SU-DHL-6 (cell line): ENCODE measurements around the gene COMMD9.

Experiments used
- H2AFZ ChIP-seq: fragments of 200-600 bp; sonication (generic); 2 replicates; pipeline ENCODE4 v1.6.1; 2014; ENCODE audit warnings: low read depth, mild to moderate bottlenecking, moderate library complexity, mixed read lengths, antibody characterized with exemption, low read length; ENCODE audit not compliant: severe bottlenecking
- H3F3A ChIP-seq: fragments of 200-600 bp; shearing (Covaris generic); 2 replicates; pipeline ENCODE4 v1.6.0; 2016; ENCODE audit warnings: antibody characterized with exemption, mild to moderate bottlenecking; ENCODE audit not compliant: insufficient read depth
- H3K27ac ChIP-seq: fragments of 200-600 bp; sonication (generic); 2 replicates; pipeline ENCODE4 v1.5.1; 2016; ENCODE audit warnings: low read depth, mild to moderate bottlenecking, low read length, moderate library complexity, mixed read lengths
- H3K27me3 ChIP-seq: fragments of 200-600 bp; sonication (generic), shearing (Covaris generic); 2 replicates; pipeline ENCODE4 v1.6.0; 2014; ENCODE audit warnings: mild to moderate bottlenecking, low read length
- H3K36me3 ChIP-seq: fragments of 200-600 bp; sonication (generic); 2 replicates; pipeline ENCODE4 v1.6.1; 2014; ENCODE audit warnings: mild to moderate bottlenecking, low read length, mixed read lengths
- H3K4me2 ChIP-seq: fragments of 300-600, 200-600 bp; shearing (Covaris generic), sonication (generic); 2 replicates; pipeline ENCODE4 v1.6.0; 2014; ENCODE audit warnings: low read length, low read depth, mild to moderate bottlenecking; ENCODE audit not compliant: poor library complexity, severe bottlenecking
- H3K4me3 ChIP-seq: fragments of 200-600 bp; sonication (generic); 2 replicates; pipeline ENCODE4 v1.5.1; 2014; ENCODE audit warnings: antibody characterized with exemption, low read length, mild to moderate bottlenecking, mixed read lengths; ENCODE audit not compliant: insufficient read depth, poor library complexity, severe bottlenecking
- H3K79me2 ChIP-seq: fragments of 200-600 bp; sonication (generic); 2 replicates; pipeline ENCODE4 v1.6.1; 2014; ENCODE audit warnings: mild to moderate bottlenecking, low read length, moderate library complexity; ENCODE audit not compliant: insufficient read depth
- H3K9ac ChIP-seq: fragments of 200-600 bp; sonication (generic); 2 replicates; pipeline ENCODE4 v1.7.0; 2014; ENCODE audit warnings: mild to moderate bottlenecking, low read length
- H3K9me2 ChIP-seq: fragments of 200-600 bp; sonication (generic); replicated peaks from 2 replicates; pipeline ENCODE4 v1.6.1; 2014; ENCODE audit warnings: low read length; ENCODE audit not compliant: insufficient read depth
- H3K9me3 ChIP-seq: fragments of 200-600 bp; sonication (generic); 2 replicates; pipeline ENCODE4 v1.6.1; 2014; ENCODE audit warnings: low read length, mixed read lengths; ENCODE audit not compliant: insufficient read depth
- H4K20me1 ChIP-seq: fragments of 200-600 bp; sonication (generic); 2 replicates; pipeline ENCODE4 v1.6.1; 2014; ENCODE audit warnings: low read depth, mild to moderate bottlenecking, antibody characterized with exemption, low read length, moderate library complexity, mixed read lengths
- EZH2phosphoT487 ChIP-seq: fragments of 200-600 bp; sonication (generic), shearing (Covaris generic); conservative IDR thresholded peaks from 2 replicates; pipeline ENCODE4 v1.6.1; 2018; ENCODE audit warnings: mild to moderate bottlenecking, antibody characterized with exemption, low read length, moderate library complexity, mixed read lengths
- TF ChIP-seq, protein P1 (sequence below): fragments of 200-600 bp; sonication (generic); IDR thresholded peaks from one replicate; pipeline ENCODE4 v1.5.1; 2017; ENCODE audit warnings: antibody characterized with exemption, mild to moderate bottlenecking, low read length, moderate library complexity; ENCODE audit not compliant: insufficient read depth, poor library complexity, severe bottlenecking

Gene COMMD9

DNA sequence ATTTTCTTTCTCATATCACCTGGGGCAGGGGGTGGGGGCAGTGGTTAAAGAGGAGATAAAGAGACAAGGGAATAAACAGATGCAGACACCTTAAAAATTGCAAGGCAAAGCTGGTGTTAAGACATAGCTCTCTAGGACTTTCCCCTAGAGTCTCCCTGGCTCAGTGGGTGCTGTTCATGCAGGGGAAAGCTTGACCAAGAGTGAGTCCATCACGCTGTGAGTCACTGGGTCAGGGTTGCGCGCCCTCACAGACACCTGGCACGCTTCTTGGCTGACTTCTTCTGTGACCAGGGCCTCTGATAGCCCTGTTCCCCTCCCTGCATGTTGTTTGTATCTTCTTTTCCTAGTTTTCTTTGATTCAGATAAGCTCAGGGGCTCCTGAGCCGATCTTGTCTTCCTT lies 31.9 kb downstream of the COMMD9 start:
- Histone ChIP-seq H3K9me2 (no peaks in the 10 kb centered on the region), H4K20me1 (no peaks in the 10 kb centered on the region), H2AFZ (no peak overlapping the region), H3F3A (no peaks in the 10 kb centered on the region), H3K4me2 (no peak overlapping the region), H3K27ac (no peak overlapping the region), H3K4me3 (no peak overlapping the region), H3K79me2 (no peaks in the 10 kb centered on the region), H3K36me3 (no peaks in the 10 kb centered on the region), H3K9ac (no peak overlapping the region), H3K9me3 (no peaks in the 10 kb centered on the region), H3K27me3 (no peaks in the 10 kb centered on the region)
- no peak for TF ChIP-seq EZH2phosphoT487
- TF ChIP-seq, protein P1, sequence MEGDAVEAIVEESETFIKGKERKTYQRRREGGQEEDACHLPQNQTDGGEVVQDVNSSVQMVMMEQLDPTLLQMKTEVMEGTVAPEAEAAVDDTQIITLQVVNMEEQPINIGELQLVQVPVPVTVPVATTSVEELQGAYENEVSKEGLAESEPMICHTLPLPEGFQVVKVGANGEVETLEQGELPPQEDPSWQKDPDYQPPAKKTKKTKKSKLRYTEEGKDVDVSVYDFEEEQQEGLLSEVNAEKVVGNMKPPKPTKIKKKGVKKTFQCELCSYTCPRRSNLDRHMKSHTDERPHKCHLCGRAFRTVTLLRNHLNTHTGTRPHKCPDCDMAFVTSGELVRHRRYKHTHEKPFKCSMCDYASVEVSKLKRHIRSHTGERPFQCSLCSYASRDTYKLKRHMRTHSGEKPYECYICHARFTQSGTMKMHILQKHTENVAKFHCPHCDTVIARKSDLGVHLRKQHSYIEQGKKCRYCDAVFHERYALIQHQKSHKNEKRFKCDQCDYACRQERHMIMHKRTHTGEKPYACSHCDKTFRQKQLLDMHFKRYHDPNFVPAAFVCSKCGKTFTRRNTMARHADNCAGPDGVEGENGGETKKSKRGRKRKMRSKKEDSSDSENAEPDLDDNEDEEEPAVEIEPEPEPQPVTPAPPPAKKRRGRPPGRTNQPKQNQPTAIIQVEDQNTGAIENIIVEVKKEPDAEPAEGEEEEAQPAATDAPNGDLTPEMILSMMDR: no peak

DNA sequence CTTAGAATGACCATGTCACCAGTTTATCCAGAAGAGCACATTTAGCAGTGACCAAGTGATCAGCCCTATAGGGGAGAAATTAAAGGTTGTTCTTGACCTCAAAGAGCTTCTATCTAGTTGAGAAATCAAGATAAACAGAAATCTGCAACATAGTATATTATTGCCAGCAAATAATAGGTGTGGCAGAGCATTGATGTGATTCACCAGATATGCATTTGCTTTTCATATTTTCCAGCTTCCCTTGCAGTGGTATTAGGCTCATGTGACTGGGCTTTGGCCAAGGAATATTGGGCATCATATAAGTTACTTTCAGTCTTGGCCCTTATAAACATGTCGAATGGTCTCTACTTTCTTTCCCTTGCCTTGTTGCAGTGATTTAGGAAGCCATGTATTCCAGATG lies 34.5 kb downstream of the COMMD9 start:
- no peaks in the 10 kb centered on the region for H3K27me3 ChIP-seq
- no peak overlapping the region for H3K9ac ChIP-seq
- no peak overlapping the region for H3K4me3 ChIP-seq
- no peak overlapping the region for H3K27ac ChIP-seq
- H3K9me3 ChIP-seq: no peaks in the 10 kb centered on the region
- no peak overlapping the region for H2AFZ ChIP-seq
- H3K9me2 ChIP-seq: no peaks in the 10 kb centered on the region
- TF ChIP-seq EZH2phosphoT487: no peak
- TF ChIP-seq, protein P1: no peak
- no peaks in the 10 kb centered on the region for H3K79me2 ChIP-seq
- no peaks in the 10 kb centered on the region for H4K20me1 ChIP-seq
- H3K4me2 ChIP-seq: no peak overlapping the region
- no peaks in the 10 kb centered on the region for H3K36me3 ChIP-seq
- no peaks in the 10 kb centered on the region for H3F3A ChIP-seq

DNA sequence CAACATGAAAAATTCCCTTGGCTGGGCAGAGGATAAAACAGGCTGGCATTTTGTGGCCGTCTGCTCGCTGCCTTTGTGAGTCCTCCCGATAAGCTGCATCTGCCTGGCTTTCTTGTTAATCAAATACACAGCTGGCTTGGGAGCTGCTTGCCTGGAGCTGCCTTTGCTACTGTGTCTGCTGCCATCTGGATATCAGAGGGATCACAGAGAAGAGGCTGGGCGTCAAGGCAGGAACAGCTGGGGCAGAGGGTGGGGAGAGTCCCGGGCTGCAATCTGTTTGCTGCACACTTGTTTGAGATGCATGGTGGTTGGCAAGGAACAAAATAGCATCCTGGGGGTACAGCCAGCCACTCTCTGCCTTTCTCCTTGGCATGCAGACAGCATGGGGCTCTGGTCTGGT lies 36.0 kb downstream of the COMMD9 start:
- Histone ChIP-seq H2AFZ (no peak overlapping the region), H3K27me3 (no peaks in the 10 kb centered on the region), H3K36me3 (no peaks in the 10 kb centered on the region), H3K4me3 (no peak overlapping the region), H3K9ac (no peak overlapping the region), H3K27ac (no peak overlapping the region), H3K79me2 (no peaks in the 10 kb centered on the region), H3K9me3 (no peaks in the 10 kb centered on the region), H3F3A (no peaks in the 10 kb centered on the region), H3K4me2 (no peak overlapping the region), H4K20me1 (no peaks in the 10 kb centered on the region), H3K9me2 (no peaks in the 10 kb centered on the region)
- TF ChIP-seq, protein P1: no peak
- no peak for TF ChIP-seq EZH2phosphoT487

DNA sequence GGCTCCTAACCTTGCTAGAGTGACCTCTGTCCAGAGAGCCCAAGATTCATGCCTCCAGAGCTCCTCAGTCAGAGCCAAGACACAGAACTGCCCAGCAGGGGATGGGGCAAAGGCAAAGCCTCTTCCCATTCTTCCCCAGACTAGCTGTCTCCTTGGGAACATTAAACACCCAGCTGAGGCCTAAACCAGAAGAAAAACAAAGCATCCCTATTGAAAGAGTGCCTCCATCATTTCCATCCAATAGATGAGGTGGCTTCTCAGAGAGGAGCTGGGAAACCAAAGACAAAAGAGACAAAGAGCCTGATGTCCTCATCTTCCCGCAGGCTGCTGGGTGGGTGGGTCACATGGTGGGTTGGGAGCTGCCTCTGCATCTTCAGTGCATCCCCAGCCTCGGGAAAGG lies 37.4 kb downstream of the COMMD9 start:
- Histone ChIP-seq H4K20me1 (no peaks in the 10 kb centered on the region), H3K4me3 (no peak overlapping the region), H3K9ac (no peak overlapping the region), H3K27me3 (0 out of 2 replicates have a peak, but pooled peaks cover 3% of the 10 kb centered on the region), H3K27ac (no peak overlapping the region), H3K36me3 (no peaks in the 10 kb centered on the region), H2AFZ (no peak overlapping the region), H3K4me2 (no peak overlapping the region), H3K79me2 (no peaks in the 10 kb centered on the region), H3K9me2 (no peaks in the 10 kb centered on the region; the same call in 1 of the 2 replicates), H3K9me3 (no peaks in the 10 kb centered on the region), H3F3A (no peaks in the 10 kb centered on the region)
- TF ChIP-seq, protein P1: no peak
- TF ChIP-seq EZH2phosphoT487: no peak
